ENCODE results near the gene NXT1.
"Not testable (repeated sequence)": the region's sequence is repeated elsewhere in the genome, so short reads cannot be mapped to it uniquely, and the experiment has no call there.

DNA sequence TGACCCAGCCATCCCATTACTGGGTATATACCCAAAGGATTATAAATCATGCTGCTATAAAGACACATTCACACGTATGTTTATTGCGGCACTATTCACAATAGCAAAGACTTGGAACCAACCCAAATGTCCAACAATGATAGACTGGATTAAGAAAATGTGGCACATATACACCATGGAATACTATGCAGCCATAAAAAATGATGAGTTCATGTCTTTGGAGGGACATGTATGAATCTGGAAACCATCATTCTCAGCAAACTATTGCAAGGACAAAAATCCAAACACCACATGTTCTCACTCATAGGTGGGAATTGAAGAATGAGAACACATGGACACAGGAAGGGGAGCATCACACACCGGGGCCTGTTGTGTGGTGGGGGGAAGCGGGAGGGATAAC, 43.2 kb upstream of the NXT1 start:
- TF ChIP-seq POLR2AphosphoS5, CTCF (IDR thresholded peaks at IDR 0.05): not testable (repeated sequence)
